GM21526 (cell line): ENCODE measurements around the gene KRTAP3-3.
"Not testable (repeated sequence)": the region's sequence is repeated elsewhere in the genome, so short reads cannot be mapped to it uniquely, and the experiment has no call there.

Experiments
- ATAC-seq: cut with Tn5 transposase; IDR thresholded peaks from one replicate; pipeline ENCODE4 v1.9.1; 2021; ENCODE audit warnings: moderate library complexity; ENCODE audit not compliant: unreplicated experiment, low FRiP score

KRTAP3-3 gene

DNA sequence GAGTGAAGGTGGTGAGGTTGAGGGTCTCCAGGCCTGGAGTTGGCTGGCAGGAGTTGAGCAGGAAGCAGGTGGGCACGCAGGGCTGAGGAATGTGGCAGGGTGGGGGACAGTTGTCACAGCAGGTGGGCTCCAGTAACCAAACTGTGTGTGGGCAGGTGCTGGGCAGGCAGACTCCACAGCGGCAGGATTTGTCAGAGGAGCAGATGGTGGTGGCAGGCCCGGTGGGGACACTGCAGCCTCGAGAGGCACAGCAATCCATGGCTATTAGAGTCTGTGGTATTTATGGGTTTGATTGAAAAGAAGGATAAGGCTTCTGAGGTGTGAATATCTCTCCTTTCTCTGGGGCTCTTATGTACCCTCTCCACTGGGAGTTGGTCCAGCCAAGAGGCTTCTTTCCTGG lies at the start of gene KRTAP3-3:
Gene KRTAP3-3 (minus strand): TSS at position 326 of the 400 bp plus-strand sequence. CDS start 67 bp downstream, at position 259.
- ATAC-seq, result no peak

DNA sequence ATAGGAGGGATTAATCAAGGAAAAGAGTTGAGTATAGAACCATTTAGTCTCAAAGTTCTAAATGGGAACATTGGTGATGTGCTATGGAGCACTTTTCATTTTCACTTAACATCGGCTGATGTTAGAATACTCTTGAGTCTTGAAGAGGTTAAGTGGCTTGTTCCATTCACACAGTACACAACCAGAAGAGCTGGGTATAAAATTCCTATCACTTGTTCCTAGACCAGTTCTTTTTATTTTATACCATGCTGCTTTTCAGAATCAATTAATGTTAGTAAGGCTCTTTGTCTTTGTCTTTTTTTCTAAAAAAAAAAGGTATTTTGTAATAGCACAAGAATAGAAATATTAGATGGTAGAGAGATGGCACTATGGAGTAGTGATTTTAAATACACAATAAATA lies 49.0 kb upstream of the KRTAP3-3 start:
- ATAC-seq, result no peak

- ATAC-seq, result not testable (repeated sequence)
Observed at GRCh38 chr17:41040783-41041571, 47.0 kb upstream of the KRTAP3-3 start, which contains the start of gene KRTAP1-1. Gene KRTAP1-1 (minus strand): TSS chr17:41041450. CDS start chr17:41041397, 53 bp downstream.

DNA sequence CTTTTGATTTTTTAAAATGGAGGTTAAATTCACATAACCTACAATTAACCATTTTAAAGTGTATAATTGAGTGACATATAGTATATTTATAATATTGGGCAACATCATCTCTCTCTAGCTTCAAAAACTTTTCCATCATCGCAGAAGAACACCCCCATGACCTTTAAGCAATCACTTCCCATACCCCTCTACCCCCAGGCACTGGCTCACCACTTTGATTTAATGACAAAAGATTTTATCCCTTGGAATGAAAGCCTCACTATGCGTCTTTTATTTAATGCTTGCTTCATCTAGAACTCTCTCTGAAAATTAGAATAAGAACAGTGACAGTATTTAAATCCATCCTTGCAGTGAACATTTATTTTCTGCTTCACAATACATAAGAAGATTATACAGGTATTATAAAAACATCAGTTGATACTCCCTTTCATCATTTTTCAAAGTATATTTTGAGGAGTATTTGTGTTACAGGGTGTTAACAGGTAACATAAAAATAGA lies 43.9 kb upstream of the KRTAP3-3 start:
- ATAC-seq, result no peak

GRCh38 chr17:41034346-41034935 lies 40.5 kb upstream of the KRTAP3-3 start, which contains the start of gene KRTAP1-3:
Gene KRTAP1-3 (minus strand): TSS chr17:41034874. CDS start chr17:41034821, 53 bp downstream.
- not testable (repeated sequence) for ATAC-seq

GRCh38 chr17:41029633-41030245 lies 35.8 kb upstream of the KRTAP3-3 start, which contains the start of gene KRTAP1-4:
Gene KRTAP1-4 (minus strand): TSS chr17:41030195. CDS start chr17:41030078, 117 bp downstream.
- ATAC-seq, result no peak

DNA sequence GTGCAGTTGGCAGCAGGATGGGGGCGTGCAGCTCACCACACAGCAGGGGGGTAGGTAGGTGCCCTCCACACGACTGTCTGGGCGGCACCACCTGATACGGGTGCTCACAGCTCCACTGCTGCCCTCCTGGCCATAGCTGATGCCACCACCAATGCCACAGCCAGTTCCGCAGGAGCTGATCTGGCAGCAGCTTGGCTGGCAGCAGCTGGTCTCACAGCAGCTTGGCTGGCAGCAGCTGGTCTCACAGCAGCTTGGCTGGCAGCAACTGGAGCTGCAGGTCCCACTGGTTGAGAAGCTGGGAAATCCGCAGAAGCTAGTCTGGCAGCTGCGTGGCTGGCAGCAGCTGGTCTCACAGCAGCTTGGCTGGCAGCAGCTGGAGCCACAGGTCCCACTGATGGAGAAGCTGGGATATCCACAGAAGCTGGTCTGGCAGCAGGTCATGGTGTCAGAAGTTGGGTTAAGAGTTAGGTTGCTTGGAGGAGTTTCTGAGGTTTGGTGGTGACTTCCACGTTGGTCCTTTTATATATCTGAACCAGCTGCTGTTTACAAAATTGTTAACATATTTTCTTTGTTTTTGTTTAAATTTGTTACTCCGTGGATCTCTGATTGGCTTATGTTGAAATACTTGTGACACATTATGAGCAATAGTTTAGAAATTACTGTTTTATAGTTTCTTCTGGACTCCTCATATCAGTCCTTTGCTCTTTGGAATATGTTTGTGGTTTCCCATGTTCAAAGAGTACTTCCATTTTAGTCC lies 32.9 kb upstream of the KRTAP3-3 start, which contains the start of gene KRTAP1-5:
Gene KRTAP1-5 (minus strand): TSS at position 494 of the 757 bp plus-strand sequence. CDS start 53 bp downstream, at position 441.
- no peak for ATAC-seq

GRCh38 chr17:41024697-41025096 lies 30.7 kb upstream of the KRTAP3-3 start:
- no peak for ATAC-seq

GRCh38 chr17:41020336-41020735 lies 26.4 kb upstream of the KRTAP3-3 start:
- no peak for ATAC-seq

DNA sequence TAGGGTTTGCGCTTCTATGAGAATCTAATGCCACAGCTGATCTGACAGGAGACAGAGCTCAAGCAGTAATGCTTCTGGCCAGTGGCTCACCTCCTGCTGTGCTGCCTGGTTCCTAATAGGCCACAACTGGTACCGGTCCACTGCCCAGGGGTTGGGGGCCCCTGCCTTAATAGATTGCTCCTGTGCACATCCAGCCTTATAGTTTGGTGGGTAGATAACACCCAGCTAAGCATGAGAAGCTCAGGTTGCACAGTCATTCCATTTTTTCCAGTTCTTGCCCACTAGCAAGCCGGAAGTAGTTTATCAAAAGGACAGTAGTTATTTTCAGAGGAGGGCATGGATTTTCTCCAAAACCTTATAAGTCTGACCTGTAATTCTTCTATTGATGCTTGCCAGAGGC lies 25.5 kb upstream of the KRTAP3-3 start:
- no peak for ATAC-seq

GRCh38 chr17:41018541-41018940 lies 24.6 kb upstream of the KRTAP3-3 start:
- ATAC-seq, result no peak

DNA sequence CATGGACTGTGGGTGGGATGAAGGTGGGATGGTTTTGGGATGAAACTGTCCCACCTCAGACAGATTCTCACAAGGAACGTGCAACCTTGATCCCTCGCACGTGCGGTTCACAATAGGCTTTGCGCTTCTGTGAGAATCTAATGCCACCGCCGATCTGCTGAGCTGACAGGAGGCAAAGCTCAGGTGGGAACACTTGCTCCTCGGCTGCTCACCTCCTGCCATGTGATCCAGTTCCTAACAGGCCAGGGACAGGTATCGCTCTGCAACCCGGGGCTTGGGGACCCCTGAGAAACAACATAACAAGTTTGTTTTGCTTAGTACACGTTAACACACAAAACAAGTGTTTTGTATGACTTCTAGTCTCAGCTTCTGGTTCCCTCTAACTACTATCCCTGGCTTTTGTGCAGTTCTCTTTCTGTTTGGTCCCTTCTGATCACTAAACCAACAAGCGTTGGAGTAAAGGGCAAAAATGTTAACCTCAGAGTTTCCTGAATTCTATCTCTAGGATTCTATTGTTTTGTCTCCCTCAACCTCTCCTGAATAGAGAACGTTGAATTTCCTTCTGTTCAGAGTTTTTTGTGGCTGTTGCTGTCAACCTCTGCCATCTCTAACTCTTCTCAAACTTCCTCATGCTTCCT lies 22.7 kb upstream of the KRTAP3-3 start:
- ATAC-seq, result no peak

GRCh38 chr17:41015454-41015853 lies 21.5 kb upstream of the KRTAP3-3 start:
- ATAC-seq, result no peak

- ATAC-seq, result no peak
Observed at GRCh38 chr17:41013606-41014005, 19.6 kb upstream of the KRTAP3-3 start.

GRCh38 chr17:41013181-41013580 lies 19.2 kb upstream of the KRTAP3-3 start:
- ATAC-seq, result no peak

GRCh38 chr17:41012326-41013120 lies 18.6 kb upstream of the KRTAP3-3 start:
- ATAC-seq, result no peak

DNA sequence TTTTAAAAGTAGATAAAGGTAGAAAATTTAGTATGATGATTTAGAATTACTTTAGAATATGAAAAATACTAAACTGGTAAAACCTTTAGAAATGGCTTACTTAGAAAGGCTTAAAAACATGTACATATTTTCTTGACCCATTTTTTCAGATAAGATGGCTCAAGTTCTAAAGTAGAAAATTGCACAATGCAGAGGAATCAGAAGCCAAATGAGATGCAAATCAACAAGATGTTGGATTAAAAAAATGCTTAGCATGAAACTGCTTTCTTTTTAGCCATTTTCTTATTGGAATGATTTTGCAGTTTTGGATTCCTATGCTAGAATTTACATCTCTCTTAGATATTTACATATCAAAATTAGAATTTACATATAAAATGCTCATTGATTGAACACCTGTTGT lies 16.5 kb upstream of the KRTAP3-3 start:
- ATAC-seq, result no peak

GRCh38 chr17:41009936-41010335 lies 16.0 kb upstream of the KRTAP3-3 start:
- ATAC-seq, result no peak

DNA sequence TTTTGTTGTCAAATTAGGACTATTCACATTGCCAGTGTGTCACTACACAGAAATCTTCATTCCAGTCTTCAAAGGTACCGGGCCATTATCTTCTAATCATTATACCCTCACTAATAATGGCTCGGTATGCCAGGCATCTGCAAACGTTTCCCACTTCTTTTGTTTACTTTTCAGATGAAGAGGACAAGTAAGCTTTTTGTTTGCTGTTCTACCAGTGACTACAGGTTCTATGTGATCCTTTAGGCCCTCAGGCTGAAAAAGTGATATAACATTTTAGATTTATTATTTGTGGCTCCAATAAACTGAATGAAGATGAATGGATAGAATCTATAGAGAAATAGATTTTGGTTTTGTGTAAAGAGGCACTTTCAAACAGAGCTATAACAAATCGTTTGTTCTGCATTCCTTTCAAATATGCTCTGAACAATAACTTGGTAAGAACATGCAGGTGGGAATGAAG lies 15.4 kb upstream of the KRTAP3-3 start:
- ATAC-seq, result no peak
